Suppressor macrophage treated with lipopolysaccharide for 4 hours (primary cell): Measurements from ENCODE around the gene SPACDR.

Experiments used
- DNase-seq: peaks from one replicate; pipeline ENCODE4 v3.0.0-alpha.2; 2020

The SPACDR gene

GRCh38 chr7:100407285-100408180, 56.5 kb downstream of the SPACDR start:
- DNase-seq: peak; percentile 84

GRCh38 chr7:100406767-100407166, 57.3 kb downstream of the SPACDR start:
- no peak for DNase-seq
